Activated CD4-positive, alpha-beta memory T cell treated with anti-CD3 and anti-CD28 coated beads, Interleukin-2, amount 10 ng/mL, durations not matched to agents 7 days and 5 days (primary cell): ENCODE results near the gene WIPF1. TPM values are rescaled to one million over a fixed set of nuclear protein-coding genes. Genes with fewer than 3 reads are reported as not detected.

Experiments used
- CTCF ChIA-PET: fragments of 350-600 bp; sonication (Branson Sonifier 250); formaldehyde crosslinking; loops from one replicate; lab custom pipeline; 2021; ENCODE audit warnings: antibody characterized with exemption, inconsistent platforms; lab: Charles Lee
- POLR2A ChIA-PET: fragments of 350-600 bp; sonication (Branson Sonifier 250); formaldehyde crosslinking; loops from one replicate; lab custom pipeline; 2021; ENCODE audit warnings: antibody characterized with exemption; lab: Charles Lee
- DNase-seq: peaks from one replicate; pipeline ENCODE4 v3.0.0-alpha.2; 2020
- H3K27ac Mint-ChIP-seq: one replicate; pipeline ENCODE4 v1.8.0; 2021; ENCODE audit warnings: mild to moderate bottlenecking, mixed read lengths
- H3K27me3 Mint-ChIP-seq: one replicate; pipeline ENCODE4 v1.8.0; 2021; ENCODE audit warnings: mixed read lengths
- H3K36me3 Mint-ChIP-seq: one replicate; pipeline ENCODE4 v1.8.0; 2021; ENCODE audit warnings: low read depth, mixed read lengths
- H3K4me1 Mint-ChIP-seq: one replicate; pipeline ENCODE4 v1.8.0; 2021; ENCODE audit warnings: mixed read lengths
- H3K4me3 Mint-ChIP-seq: one replicate; pipeline ENCODE4 v1.8.0; 2021; ENCODE audit warnings: mild to moderate bottlenecking, mixed read lengths
- H3K9me3 Mint-ChIP-seq: one replicate; pipeline ENCODE4 v1.8.0; 2021; ENCODE audit warnings: mixed read lengths
- total RNA-seq, 2 experiments: library from RNA; stranded (reverse); gene quantifications; one replicate each; pipeline ENCODE4 v1.2.3, GENCODE V29; 2021

Gene WIPF1
- total RNA-seq, 2 experiments from 2014 or later: 574 to 590 TPM

DNA sequence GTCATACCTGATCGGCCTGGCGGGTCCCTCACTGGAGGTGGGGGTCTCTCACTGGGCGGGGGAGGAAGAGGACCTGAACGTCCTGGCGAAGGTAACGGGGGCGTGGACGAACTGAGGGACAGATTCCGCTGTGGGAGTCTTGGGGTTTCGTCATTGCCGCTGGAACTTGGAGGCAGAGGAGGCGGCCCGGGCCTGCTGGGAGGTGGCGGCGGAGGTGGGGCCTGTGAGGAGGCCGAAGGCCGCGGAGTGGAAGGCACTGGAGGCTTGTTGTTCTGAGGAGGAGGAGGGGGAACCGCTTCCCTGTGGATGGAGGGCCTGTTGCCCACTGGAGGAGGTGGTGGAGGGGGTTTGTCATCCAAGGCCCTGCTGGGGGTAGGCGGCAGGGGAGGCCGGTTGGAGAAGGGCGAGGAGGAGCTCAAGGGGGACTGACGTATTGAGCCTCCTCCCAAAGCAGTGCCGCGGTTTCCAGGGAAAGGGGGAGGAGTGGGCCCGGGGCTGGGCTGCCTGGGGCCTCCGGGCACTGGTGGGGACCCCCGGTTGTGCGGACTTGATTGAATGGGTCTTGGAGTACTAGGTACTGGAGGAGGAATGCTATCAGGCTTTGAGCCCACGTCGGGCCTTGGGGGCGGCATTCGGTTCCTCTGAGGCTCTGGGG lies 25.8 kb downstream of the WIPF1 start:
- POLR2A ChIA-PET: interaction anchor here (17.5 kb wide), 1 partner anchor 24 kb away, joined by 204 read pairs; the partner anchor contains the start of gene WIPF1
- no peak for DNase-seq
- H3K4me3 Mint-ChIP-seq: no peak overlapping the region
- no peaks in the 10 kb centered on the region for H3K27me3 Mint-ChIP-seq
- peak overlapping the region; percentile 31 for H3K27ac Mint-ChIP-seq
- no peaks in the 10 kb centered on the region for H3K9me3 Mint-ChIP-seq
- H3K4me1 Mint-ChIP-seq: peaks cover 80% of the 10 kb centered on the region
- CTCF ChIA-PET: interaction anchor here (0.9 to 11.6 kb wide), 2 partner anchors 95 to 116 kb away, joined by 3 to 85 read pairs; no protein-coding TSS in a partner anchor
- peaks cover 95% of the 10 kb centered on the region for H3K36me3 Mint-ChIP-seq

DNA sequence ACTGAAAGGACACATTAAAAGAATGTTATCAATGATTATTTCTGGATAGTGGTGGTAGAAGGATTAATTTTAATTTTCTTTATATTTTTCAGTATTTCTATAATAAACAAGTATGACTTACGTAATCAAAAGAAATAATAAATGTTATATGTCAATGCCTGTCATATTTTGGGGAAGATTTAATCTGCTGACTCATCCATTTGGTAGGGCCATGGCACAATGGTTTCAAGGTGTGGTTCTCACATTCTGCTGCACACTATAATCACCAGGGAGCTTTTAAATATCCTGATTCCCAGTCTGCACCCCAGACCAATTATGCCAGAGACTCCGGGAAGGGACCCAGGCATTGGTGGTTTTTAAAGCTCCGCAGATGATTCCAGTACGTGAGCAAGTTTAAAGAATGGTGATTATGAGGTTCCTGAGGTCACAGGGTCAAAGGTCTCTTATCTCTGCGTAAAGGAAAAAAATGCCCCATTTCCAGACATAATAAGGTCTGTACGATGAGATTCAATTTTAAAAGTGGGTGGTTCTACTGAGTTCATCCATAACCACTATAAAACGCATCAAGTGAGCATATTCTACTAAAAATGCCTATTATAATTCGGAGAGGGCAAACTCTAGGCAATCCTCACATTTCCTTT lies 27.2 kb downstream of the WIPF1 start:
- H3K36me3 Mint-ChIP-seq: peaks cover 95% of the 10 kb centered on the region
- no peak overlapping the region for H3K4me3 Mint-ChIP-seq
- H3K4me1 Mint-ChIP-seq: peaks cover 74% of the 10 kb centered on the region
- ChIA-PET CTCF (no interaction called here), POLR2A (interaction anchor here (1.2 kb wide), 1 partner anchor 31 kb away, joined by 3 read pairs; no protein-coding TSS in a partner anchor)
- H3K9me3 Mint-ChIP-seq: no peaks in the 10 kb centered on the region
- no peak for DNase-seq
- H3K27ac Mint-ChIP-seq: no peak overlapping the region
- H3K27me3 Mint-ChIP-seq: no peaks in the 10 kb centered on the region

DNA sequence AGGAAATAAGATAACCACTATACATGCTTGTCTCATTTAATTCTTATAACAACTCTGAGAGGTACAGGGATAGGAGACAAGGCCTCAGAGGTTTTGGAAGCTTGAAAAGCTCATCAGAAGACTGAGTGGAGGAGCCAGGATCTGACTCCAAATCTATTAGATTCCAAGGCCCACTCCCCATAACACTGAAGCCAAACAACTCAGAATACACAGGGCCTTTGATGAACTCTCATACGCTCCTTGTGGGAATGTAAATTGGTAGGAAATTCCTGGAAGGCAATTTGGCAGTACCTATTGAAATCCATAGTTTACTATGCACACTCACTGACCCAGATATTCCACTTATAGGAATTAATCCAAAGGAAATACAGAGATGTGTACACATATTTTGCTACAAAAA lies 27.9 kb downstream of the WIPF1 start:
- Mint-ChIP-seq H3K4me3 (no peak overlapping the region), H3K4me1 (peaks cover 67% of the 10 kb centered on the region)

DNA sequence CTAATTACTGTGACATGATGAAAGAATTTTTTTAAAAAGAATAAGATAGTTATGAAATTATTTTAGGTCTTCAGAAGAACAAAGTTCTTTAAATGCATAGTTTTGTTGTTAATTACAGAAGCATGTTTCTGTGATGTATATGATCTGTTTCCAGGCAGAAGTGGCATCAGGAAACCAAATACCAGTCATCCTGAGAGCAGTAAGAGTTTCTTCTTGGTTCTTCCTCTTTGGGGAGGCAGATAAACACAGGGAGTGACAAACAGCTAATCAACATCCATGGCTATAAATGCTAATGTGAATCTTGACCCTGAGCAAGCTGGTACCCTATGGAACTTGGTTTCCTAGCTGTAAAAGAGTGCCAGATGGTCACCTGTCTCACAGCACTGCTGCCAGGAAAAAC lies 29.2 kb downstream of the WIPF1 start:
- no peak for DNase-seq
- ChIA-PET CTCF (interaction anchor here (0.6 to 2.2 kb wide), 4 partner anchors 9 to 105 kb away, joined by 3 to 8 read pairs (median 4); no protein-coding TSS in a partner anchor), POLR2A (interaction anchor here (0.9 to 1.8 kb wide), 4 partner anchors 14 to 113 kb away, joined by 3 to 5 read pairs (median 4); partner anchors contain the start of gene WIPF1)
- Mint-ChIP-seq H3K27ac (peak overlapping the region; percentile 26), H3K27me3 (no peaks in the 10 kb centered on the region), H3K4me1 (peaks cover 55% of the 10 kb centered on the region), H3K36me3 (peaks cover 96% of the 10 kb centered on the region), H3K4me3 (no peak overlapping the region), H3K9me3 (no peaks in the 10 kb centered on the region)

More for the DNA sequence above, 27.9 kb downstream of the WIPF1 start:
- Mint-ChIP-seq H3K36me3 (peaks cover 95% of the 10 kb centered on the region), H3K27ac (no peak overlapping the region), H3K9me3 (no peaks in the 10 kb centered on the region), H3K27me3 (no peaks in the 10 kb centered on the region)
- ChIA-PET POLR2A (no interaction called here), CTCF (no interaction called here)
- DNase-seq: no peak

DNA sequence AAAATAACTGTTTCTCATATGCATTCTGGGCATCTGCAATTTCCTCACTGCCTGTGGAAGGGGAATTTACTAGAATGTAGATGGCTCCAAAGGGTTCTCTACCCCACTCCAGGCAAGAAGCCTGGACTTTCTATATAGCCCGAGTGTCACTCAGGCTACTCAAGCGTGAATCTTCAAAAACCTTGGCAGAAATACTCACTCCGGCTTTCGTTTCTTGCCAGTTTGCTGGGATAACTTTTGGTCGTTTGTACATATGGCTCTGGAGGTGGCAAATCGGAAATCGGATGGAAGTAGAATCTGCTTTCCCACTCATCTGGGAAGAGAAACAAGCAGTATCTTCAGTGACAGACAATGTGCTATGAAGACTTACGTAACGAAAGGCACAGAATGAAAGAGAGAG lies 30.7 kb downstream of the WIPF1 start:
- Mint-ChIP-seq H3K9me3 (no peaks in the 10 kb centered on the region), H3K4me3 (no peak overlapping the region), H3K27me3 (no peaks in the 10 kb centered on the region), H3K27ac (no peak overlapping the region), H3K36me3 (peaks cover 96% of the 10 kb centered on the region), H3K4me1 (peaks cover 43% of the 10 kb centered on the region)
- CTCF ChIA-PET: interaction anchor here (1.2 to 2.2 kb wide), 3 partner anchors 11 to 121 kb away, joined by 3 to 8 read pairs (median 4); no protein-coding TSS in a partner anchor
- no peak for DNase-seq
- POLR2A ChIA-PET: interaction anchor here (0.7 to 1.8 kb wide), 5 partner anchors 10 to 187 kb away, joined by 3 to 4 read pairs (median 3); no protein-coding TSS in a partner anchor

DNA sequence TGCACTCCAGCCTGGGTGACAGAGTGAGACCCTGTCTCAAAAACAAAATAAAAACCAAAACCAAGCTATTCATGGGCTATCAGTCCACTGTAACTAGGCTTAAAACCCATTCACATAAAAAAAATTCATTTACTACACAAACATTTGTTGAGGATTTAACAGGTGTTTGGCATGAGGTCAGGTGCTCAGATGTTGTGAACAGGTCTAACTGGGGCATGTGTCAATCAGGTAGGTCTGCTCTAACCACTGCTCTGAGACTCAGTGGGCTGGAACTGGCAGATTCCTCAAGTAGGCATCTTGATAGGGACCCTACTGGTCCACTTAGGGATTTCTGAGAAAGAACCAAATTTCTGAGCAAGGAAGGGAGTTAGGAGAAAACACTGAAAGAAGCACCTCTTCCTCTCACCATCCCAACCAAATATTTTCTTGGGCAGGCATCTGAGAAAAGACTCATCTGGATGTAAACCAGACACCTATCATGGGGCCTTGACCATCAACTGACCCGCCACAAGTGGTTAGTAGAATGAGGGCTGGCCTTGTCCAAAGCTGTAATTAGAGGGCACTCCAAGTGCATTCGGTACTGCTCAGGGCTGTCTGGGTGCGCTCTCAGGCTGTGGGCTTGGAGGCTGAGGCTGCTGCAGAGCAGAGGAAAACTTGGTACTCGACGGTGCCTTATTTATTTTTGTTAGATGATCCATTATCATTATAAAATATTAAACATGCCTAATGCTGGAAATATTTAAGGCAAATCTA lies 33.9 kb downstream of the WIPF1 start:
- no peak for DNase-seq
- POLR2A ChIA-PET: no interaction called here
- CTCF ChIA-PET: interaction anchor here (2.0 to 2.4 kb wide), 3 partner anchors 100 to 124 kb away, joined by 5 to 10 read pairs (median 7); no protein-coding TSS in a partner anchor
- Mint-ChIP-seq H3K4me3 (no peak overlapping the region), H3K27ac (no peak overlapping the region), H3K4me1 (peaks cover 18% of the 10 kb centered on the region), H3K36me3 (peaks cover 85% of the 10 kb centered on the region), H3K27me3 (no peaks in the 10 kb centered on the region), H3K9me3 (no peaks in the 10 kb centered on the region)

DNA sequence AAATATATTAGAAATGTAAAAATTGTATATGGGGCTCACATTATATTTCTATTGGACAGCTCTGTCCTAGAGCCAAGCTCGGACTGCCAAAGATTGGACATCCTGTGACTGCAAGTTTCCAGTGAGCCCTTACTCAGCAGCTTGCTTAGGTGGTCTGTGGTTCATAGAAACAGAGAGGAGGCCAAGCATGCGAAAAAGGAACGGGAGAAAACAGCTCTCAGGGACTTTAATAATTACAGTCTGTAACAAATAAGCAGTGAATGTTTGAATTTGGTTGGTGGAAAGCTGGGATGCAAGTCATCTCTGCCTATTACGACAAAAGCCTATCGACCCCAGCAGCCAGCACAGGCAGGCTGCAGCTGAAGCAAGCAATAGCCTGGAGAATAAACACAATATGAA lies 35.6 kb downstream of the WIPF1 start:
- CTCF ChIA-PET: interaction anchor here (0.9 to 2.4 kb wide), 5 partner anchors 15 to 138 kb away, joined by 3 to 7 read pairs (median 5); no protein-coding TSS in a partner anchor
- POLR2A ChIA-PET: interaction anchor here (0.9 to 2.6 kb wide), 4 partner anchors 32 to 120 kb away, joined by 3 to 7 read pairs (median 4); no protein-coding TSS in a partner anchor
- Mint-ChIP-seq H3K4me1 (peaks cover 8% of the 10 kb centered on the region), H3K4me3 (no peak overlapping the region), H3K27me3 (no peaks in the 10 kb centered on the region), H3K27ac (no peak overlapping the region), H3K9me3 (no peaks in the 10 kb centered on the region), H3K36me3 (peaks cover 80% of the 10 kb centered on the region)
- DNase-seq: no peak

DNA sequence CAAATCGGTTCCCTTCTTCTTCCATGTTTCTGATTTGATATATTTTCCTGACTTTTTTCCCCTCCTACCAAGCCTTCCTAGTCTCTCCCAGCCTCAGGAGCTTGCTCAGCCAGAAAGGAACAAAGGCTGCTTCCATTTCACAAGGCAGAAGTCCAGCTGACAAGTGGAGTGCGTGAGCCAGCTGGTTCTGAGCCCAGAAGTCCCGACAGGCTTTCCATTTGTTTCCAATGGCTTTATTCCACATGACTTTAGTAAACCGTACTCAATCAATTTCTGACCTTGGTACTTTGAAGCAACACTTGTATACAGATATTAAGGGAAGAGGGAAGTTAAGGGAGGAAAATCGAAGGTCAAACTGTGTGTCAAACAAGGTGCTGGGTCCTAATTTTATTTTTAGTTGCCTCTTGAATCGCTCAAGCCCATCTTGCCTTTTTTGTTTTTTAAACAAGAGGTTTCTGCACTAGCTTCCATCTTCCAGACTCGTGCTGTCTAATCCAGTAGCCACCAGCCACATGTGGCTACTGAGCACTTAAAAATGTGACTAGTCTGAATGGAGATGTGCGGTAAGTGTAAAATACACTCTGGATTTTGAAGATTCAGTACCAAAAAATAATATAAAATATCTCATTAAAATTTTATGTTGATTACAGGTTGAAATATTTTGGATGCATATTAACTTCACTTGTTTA lies 36.2 kb downstream of the WIPF1 start:
- CTCF ChIA-PET: interaction anchor here (0.9 to 2.4 kb wide), 5 partner anchors 15 to 138 kb away, joined by 3 to 7 read pairs (median 5); no protein-coding TSS in a partner anchor
- Mint-ChIP-seq H3K4me3 (no peak overlapping the region), H3K36me3 (peaks cover 78% of the 10 kb centered on the region), H3K27ac (no peak overlapping the region), H3K9me3 (no peaks in the 10 kb centered on the region), H3K27me3 (no peaks in the 10 kb centered on the region), H3K4me1 (peaks cover 8% of the 10 kb centered on the region)
- POLR2A ChIA-PET: interaction anchor here (0.9 to 2.6 kb wide), 4 partner anchors 57 to 120 kb away, joined by 3 to 7 read pairs (median 5); no protein-coding TSS in a partner anchor
- DNase-seq: no peak

DNA sequence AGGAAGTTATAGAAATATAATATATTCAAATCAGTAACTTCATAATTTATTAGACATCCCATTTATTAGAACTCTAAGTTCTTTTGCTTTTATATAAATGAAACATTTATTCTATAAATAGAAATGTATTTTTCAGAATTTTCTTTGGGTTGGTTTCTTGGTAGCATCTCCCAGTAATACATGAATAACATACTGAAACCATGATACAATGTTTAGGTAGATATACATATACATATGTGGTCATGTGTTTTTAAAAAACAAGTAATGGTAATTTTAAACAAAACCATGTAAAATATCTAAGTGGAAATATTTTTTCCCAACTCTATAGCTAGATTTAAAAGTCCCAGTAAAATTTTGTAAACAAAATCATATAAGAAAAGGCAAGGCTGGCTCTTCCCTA lies 36.9 kb downstream of the WIPF1 start:
- no peaks in the 10 kb centered on the region for H3K27me3 Mint-ChIP-seq
- no peak for DNase-seq
- CTCF ChIA-PET: interaction anchor here (1.2 to 1.6 kb wide), 3 partner anchors 14 to 139 kb away, joined by 3 to 7 read pairs (median 4); no protein-coding TSS in a partner anchor
- no peak overlapping the region for H3K27ac Mint-ChIP-seq
- peaks cover 13% of the 10 kb centered on the region for H3K4me1 Mint-ChIP-seq
- no peak overlapping the region for H3K4me3 Mint-ChIP-seq
- H3K36me3 Mint-ChIP-seq: peaks cover 77% of the 10 kb centered on the region
- H3K9me3 Mint-ChIP-seq: no peaks in the 10 kb centered on the region
- POLR2A ChIA-PET: interaction anchor here (1.2 to 2.6 kb wide), 2 partner anchors 99 to 121 kb away, joined by 4 to 7 read pairs; no protein-coding TSS in a partner anchor

DNA sequence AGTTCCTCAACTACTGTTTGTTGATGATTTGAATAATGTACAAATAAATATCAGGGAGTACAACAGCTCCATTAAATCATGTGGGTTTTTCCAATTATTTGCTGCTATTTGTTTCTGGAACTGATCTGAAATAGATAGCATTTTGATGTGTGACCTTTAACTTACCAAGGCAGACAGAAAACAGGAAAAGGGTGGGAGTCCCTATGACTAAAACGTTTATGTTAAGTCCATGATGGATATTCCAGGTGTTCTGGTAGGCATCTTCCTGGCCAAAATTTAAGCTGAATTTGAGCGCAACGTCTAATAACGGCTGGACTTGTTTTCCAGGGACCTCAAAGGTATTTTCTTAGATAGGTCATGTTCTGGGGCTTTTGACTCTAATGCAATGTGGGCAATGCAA lies 41.6 kb downstream of the WIPF1 start:
- Mint-ChIP-seq H3K4me1 (peaks cover 43% of the 10 kb centered on the region), H3K27me3 (no peaks in the 10 kb centered on the region), H3K36me3 (peaks cover 46% of the 10 kb centered on the region), H3K27ac (no peak overlapping the region), H3K9me3 (peaks cover 5% of the 10 kb centered on the region), H3K4me3 (no peak overlapping the region)
- CTCF ChIA-PET: interaction anchor here (1.1 to 3.9 kb wide), 2 partner anchors 9 to 93 kb away, joined by 9 to 25 read pairs; no protein-coding TSS in a partner anchor
- POLR2A ChIA-PET: interaction anchor here (0.7 to 2.8 kb wide), 12 partner anchors 9 to 134 kb away, joined by 3 to 13 read pairs (median 3); no protein-coding TSS in a partner anchor
- no peak for DNase-seq

DNA sequence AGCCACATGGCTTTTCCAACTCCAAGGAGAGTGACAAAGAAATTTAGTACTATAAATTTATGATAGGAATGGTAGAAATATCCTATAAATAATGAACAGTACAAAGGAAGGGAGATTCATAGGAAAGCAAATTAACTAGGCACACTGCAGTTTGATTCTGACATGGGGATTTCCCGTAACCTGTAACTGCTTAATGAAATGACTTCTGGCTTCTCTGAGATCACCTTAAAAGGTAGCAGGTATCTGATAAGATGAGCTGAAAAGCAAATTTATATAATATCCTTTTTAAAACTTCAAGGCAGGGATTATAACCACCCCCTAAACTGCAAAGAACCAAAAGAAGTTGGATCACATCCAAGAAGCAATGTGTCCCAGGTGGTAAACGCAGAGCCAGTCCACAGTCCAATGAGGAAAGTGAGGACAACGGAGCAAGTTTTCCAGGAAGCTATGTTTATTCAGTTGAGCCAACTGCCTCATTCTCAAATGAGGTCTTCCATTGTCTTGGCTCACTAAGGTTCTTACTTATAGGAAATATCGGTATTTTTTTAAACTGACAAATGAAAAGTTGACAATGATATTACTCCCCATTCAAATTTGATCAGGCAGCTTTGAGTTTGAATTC lies 43.0 kb downstream of the WIPF1 start:
- Mint-ChIP-seq H3K36me3 (peaks cover 38% of the 10 kb centered on the region), H3K27me3 (no peaks in the 10 kb centered on the region), H3K4me3 (no peak overlapping the region), H3K4me1 (peaks cover 43% of the 10 kb centered on the region), H3K9me3 (peaks cover 5% of the 10 kb centered on the region), H3K27ac (peak overlapping the region; percentile 77)
- ChIA-PET POLR2A (interaction anchor here (0.7 to 2.8 kb wide), 13 partner anchors 8 to 134 kb away, joined by 3 to 13 read pairs (median 3); no protein-coding TSS in a partner anchor), CTCF (interaction anchor here (0.8 to 3.9 kb wide), 6 partner anchors 10 to 134 kb away, joined by 3 to 25 read pairs (median 4); no protein-coding TSS in a partner anchor)
- DNase-seq: no peak
